SK-N-MC (cell line): ENCODE measurements around the gene ARHGAP9.
"Not testable (repeated sequence)": the region's sequence is repeated elsewhere in the genome, so short reads cannot be mapped to it uniquely, and the experiment has no call there.

ENCODE experiments used
- EZH2 ChIP-seq: fragments of 200-600 bp; sonication (generic); IDR thresholded peaks from one replicate; pipeline ENCODE4 v1.6.1; 2017; ENCODE audit warnings: antibody characterized with exemption
- FOXP2 ChIP-seq: optimal IDR thresholded peaks from 2 replicates; pipeline ENCODE3; 2011; ENCODE audit warnings: mild to moderate bottlenecking, moderate library complexity; ENCODE audit not compliant: insufficient read depth; ENCODE audit errors: extremely low read length, control extremely low read depth
- POLR2AphosphoS5 ChIP-seq: IDR thresholded peaks from 2 replicates; pipeline ENCODE4 v1.6.1; 2012; ENCODE audit warnings: mild to moderate bottlenecking, low read depth, low read length, borderline replicate concordance

DNA sequence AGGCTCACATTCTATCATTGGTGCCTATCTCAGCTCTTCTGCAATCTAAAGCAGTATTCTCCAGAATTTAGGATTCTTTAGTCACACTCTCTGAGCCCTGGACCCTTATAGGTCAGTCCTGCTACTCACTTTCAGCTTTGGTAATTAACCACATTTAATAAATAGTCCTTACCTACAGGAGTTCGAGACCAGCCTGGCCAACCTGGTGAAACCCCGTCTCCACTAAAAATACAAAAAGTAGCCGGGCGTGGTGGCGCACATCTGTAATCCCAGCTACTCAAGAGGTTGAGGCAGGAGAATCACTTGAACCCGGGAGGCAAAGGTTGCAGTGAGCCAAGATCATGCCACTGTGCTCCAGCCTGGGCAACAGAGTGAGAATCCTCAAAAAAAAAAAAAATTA lies 34.0 kb upstream of the ARHGAP9 start:
- TF ChIP-seq EZH2, POLR2AphosphoS5, FOXP2: not testable (repeated sequence)
